Measurements from ENCODE around the gene CNIH3.
A peak's percentile ranks its signal among the peaks of the same experiment; 100 is the strongest.

Gene CNIH3

GRCh38 chr1:224616756-224617409 is 766 bp downstream of the CNIH3 start:
- no peak for DNase-seq

DNA sequence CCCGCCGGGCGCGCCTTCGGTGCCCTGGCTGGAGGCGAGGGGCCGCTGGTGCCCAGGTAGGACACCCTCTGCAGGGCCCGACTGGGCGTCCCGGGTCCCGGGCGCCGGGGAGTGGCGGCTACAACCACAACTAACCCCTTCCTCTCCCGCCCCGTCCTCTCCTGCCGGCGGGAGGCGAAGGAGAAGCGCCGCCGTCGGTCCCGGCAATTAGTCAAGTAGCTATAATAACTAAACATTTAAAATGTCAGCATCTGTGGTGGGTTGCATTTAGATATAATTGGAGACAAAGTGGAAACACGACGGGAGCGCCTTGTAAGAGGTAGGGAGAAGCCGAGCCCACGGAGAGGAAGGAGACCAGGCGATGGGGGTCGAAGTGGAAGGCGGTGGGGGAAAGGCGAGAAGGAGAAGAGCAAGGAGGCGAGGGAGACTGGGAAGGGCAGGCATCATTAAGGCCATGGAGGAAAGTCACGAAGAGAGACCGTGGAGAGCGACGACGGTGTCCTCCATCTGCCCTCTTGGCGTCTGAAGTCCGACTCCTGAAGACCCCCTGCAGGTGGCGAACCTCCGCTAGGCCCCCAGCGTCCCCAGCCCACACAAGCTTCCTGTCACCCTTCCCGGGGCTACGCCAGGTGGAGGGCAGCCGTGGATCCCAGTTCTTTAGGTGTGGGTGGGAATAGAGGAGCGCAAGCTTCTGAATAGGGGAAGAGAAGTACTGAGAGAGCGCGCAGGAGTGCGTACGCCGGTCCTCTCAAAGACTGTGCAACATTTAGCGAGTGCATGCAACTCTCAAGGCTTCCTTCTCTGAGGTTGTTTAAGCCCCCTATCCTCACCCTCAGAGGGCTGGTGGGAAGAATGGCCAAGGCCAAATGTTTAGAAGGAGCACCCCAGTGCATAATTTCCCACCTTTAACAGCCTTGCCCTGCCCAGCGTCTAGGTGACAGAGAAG is 1.6 kb downstream of the CNIH3 start:
- no peak for DNase-seq

DNA sequence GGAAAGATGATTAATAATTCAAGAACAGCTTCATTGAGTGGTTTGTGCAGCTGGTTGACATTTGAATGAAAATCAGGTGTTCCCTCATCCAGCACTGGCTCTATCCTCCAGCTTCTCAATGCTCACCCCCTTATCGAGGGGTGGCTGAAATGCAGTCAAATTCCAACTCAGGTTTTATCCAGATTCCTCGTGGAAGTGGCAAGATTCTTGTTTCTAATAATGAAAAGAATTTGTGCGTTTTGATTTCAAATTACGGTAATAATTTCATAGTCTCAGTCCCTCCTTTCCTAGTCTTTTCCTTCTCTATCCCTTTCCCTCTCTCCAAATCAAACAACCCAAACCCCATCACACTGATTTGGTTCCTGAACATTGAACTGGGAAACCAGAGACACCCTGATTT is 3.1 kb downstream of the CNIH3 start:
- DNase-seq: no peak

DNA sequence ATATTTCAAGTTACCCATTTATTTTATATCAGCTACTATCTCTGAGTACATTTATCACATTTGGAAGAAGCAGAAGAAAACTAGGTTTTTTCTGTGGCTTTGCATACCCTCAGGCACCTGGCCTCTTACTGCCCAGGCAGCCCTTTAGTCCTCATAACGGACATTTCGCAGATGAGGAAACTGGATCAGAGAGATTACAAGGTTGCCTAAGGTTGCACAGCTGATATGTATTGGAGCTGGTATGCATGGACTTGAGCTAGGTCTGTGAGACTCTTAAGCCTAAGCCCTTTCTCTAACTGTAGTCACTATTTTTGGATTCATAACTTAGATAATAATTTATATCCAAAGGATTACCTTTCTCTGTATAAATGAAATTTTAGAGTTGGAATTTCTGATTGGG is 4.0 kb downstream of the CNIH3 start:
- DNase-seq: no peak

DNA sequence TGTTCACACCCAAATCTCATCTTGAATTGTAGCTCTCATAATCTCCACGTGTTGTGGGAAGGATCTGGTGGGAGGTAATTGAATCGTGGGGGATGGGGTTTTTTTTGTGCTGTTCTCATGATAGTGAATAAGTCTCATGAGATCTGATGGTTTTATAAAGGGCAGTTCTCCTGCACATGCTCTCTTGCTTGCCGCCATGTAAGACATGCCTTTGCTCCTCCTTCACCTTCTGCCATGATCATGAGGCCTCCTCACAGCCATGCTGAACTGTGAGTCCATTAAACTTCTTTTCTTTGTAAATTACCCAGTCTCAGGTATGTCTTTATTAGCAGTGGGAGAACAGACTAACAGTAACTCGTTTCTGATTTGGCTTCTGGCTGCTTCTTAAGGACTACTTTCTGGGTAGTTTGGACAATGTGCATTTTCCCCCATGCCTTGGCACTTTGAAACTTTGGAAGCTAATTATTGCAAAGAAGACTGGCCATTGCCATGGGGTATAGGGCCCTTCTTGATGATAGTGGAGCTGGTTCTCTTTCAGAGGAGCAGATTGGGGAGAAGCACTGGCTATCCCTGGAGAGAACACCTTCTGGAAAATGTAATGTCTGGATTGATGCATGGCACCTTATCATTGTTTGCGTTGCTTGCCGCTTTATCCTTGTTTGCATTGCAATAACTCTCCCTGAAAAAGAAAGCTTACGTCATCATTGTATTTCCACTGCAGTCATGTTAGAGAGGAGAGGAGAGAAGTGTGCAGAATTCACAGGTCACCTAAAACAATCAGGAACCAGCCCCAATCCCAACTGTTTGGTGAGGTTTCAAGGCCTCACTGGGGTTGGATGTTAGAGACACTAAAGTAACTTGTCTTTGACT is 5.9 kb downstream of the CNIH3 start:
- DNase-seq: no peak

- no peak for DNase-seq
These were observed 6.7 kb downstream of the CNIH3 start for GRCh38 chr1:224622831-224623230.

DNA sequence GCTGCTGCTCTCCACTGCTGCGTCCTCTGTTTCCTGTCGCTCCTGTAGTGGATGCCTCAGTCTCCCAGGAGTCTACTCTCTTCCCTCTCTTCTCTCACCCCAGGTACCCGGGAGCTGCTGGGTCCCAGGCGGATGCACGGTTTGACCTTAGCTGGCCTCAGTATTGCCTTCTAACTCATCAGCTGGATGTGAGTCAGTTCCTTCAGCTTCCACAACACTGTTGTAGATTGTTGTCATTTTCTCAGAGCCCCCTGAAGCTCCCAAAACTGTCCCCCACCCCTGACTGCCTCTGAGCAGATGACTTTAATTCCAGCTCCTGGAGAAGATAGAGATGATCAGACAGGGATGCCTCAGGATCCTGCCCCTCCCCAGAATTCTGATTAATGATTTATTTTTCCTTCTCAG is 7.2 kb downstream of the CNIH3 start:
- DNase-seq: no peak

- peak; percentile 45 to 46 for DNase-seq
These were observed 7.7 kb downstream of the CNIH3 start for GRCh38 chr1:224623743-224624333.

GRCh38 chr1:224624432-224624831 is 8.3 kb downstream of the CNIH3 start:
- DNase-seq: no peak

DNA sequence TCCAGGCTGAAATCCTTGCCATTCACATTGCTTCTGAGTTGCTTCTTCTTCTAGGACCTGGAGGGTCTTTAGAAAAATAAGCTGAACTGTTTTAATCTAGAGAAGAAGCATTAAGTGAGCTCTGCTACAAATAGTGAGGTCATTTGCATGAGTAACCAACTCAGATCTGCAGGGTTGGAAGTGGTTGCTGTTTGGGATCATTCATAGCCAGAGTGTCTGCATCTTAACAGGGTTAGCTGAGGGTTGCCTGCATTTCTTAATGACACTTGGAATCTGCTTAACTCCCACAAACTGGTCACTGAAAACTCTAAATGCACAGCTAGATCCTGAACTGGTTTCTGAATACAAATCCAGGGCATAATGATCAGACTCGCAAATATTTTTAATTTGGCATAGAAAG is 9.9 kb downstream of the CNIH3 start:
- DNase-seq: no peak

GRCh38 chr1:224629965-224630364 is 13.8 kb downstream of the CNIH3 start:
- DNase-seq: no peak

DNA sequence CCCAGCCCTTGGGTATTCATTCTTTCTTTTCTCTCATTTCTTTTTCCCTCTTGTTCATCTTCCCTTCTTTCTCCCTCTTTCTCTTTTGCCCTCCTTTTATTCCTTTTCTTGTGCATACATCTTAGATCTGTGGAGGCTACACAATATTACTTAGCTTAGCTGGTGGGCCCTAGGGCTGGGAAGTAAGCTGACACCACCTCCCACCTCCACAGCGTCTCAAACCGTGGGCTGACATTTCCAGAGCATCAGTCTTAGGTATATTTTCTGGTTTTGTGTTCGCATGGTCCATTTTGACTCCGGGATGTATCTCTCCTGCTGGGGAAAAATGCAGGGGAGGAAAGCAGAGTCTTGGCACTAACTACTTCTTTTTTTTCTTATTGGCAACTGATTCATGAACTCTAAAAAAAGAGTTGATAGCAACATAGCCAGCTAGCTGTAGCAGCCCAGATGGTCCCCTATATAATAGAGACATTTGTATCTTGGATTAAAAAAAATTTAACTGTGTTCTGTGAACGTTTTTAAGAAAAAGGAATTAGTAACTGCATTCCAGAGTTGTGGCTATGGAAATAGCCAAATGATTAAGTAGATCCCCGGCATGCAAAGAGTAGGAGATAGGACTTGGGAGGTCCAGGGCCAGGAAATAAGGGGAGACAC is 15.5 kb downstream of the CNIH3 start:
- DNase-seq: no peak

- DNase-seq: no peak
These were observed 16.3 kb downstream of the CNIH3 start for GRCh38 chr1:224632381-224632871.

- DNase-seq: no peak
These were observed 16.8 kb downstream of the CNIH3 start for GRCh38 chr1:224632921-224633321.

DNA sequence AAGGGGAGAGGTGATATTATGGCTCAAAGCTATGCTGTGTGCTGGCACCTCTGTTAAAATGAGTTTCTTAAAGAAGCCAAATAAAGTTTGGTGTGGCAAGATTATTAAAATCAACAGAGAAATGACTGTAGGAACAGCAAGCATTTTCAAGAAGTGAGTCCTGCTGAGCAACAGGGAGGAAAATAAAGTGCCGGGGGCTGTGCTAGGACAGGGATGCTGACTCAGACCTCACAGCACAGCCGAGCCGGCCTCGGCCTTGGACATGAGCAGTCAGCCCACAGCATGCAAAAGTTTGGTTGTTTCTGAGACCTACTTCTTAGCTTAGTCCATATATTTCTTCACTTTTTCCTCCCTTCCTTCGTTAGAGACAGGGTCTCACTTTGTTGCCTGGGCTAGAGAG is 19.2 kb downstream of the CNIH3 start:
- DNase-seq: no peak

DNA sequence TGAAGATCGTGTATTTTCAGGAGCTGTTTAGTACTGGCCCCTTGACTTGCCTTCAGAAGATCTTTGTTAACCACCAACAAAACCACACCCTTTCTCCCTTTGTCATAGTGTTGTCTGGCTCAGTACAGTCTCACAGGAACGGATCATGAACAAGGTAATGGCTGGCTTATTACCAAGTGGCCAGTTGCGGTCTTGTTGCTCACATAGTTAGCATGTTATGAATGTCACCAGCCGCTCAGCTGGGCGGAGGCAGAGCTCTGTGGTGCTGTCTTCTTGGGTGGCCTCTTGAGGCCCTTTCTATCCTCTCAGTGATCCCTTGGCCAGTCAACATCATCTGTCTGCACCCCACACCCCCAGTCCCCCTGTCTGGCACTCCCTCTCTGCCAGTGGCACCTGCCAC is 21.4 kb downstream of the CNIH3 start:
- DNase-seq: no peak

DNA sequence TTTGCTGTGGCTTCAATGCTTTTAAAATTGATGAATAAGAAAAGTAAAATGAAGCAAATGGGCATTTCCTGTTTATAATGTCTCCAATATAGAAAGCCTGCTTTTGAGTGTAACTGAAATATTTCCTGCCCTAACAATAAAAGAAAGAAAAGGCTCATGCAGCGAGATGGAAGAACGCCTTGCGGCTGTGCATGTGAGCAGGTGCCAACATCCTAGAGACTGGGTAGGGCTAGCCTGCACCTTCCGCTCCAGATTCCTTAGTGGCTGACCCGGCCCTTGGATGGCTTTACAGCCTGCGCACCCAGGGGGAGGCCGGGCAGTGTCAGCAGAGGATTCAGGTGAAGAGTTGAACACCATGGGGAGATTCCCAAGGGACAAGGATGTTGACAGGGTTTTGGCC is 21.8 kb downstream of the CNIH3 start:
- no peak for DNase-seq

- DNase-seq: no peak
These were observed 23.4 kb downstream of the CNIH3 start for GRCh38 chr1:224639426-224639975.

- no peak for DNase-seq
These were observed 23.9 kb downstream of the CNIH3 start for GRCh38 chr1:224640018-224640417.

- DNase-seq: no peak
These were observed 24.5 kb downstream of the CNIH3 start for GRCh38 chr1:224640587-224640986.

DNA sequence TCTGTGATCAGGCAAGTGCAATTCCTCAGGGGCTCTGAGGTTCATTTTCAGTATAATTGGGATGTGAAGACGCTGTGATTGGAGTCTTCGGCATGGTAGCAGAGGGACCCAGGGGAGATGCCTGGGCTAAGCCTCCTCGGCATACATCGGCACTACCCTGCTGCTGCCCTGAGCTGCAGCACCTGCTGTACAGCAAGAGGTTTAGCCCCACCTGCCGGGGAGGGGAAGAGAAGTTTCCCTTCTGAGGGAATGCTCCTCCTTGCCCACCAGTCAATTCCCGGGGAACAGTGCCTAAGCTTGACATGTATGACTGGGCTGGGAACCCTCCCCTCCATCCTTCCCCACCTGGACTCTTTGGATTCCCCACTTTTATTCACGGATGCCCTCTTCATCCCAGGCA is 24.9 kb downstream of the CNIH3 start:
- DNase-seq: no peak

GRCh38 chr1:224643653-224644052 is 27.5 kb downstream of the CNIH3 start:
- no peak for DNase-seq

Measured in stimulated activated CD4-positive, alpha-beta T cell treated with anti-CD3 and anti-CD28 coated beads, Interleukin-2, amount 100 ng/mL, for 48 hours (primary cell).